ENCODE measurements around the gene FANCC.

The FANCC gene

DNA sequence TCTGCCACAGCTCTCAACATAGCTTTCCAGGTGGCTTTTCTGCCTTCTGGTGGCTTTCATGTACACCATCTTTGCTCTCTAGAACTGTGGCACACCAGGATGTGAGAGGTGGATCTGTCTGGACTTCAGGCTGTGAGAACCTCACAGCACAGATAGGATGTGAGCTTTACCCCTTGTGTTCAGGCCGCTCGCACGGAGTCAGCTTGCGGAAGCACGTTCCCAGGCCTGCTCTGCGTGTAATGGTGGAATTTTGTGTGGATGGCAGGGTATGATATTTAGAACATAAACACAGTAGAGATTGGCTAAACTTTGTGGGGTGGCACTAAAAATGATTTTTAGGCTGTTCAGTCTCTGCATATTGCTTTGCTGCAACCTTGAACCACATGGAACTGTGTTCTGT lies 250.5 kb downstream of the FANCC start:
- no peak for DNase-seq (ENCODE audit: low spot score)

DNA sequence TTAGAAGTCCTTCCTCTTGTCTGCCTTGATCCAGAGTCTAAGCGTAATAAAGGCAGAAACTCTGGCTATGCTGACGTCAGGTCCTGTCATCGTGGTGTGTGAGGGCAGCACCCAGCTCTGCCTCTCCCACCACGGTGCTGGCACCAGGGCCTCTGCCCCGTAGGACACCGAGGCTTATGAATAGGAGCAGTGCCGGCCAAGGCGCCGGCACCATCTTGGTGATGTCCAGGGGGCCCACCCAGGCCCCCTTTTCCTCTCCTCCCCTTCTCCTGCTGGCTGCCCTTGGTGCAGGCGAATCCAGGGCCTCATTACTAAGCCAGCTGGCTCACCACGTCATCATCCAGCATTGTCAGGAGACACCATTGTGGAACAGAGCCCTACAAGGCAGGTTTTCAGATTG lies 252.3 kb downstream of the FANCC start:
- DNase-seq (ENCODE audit: low spot score): no peak

DNA sequence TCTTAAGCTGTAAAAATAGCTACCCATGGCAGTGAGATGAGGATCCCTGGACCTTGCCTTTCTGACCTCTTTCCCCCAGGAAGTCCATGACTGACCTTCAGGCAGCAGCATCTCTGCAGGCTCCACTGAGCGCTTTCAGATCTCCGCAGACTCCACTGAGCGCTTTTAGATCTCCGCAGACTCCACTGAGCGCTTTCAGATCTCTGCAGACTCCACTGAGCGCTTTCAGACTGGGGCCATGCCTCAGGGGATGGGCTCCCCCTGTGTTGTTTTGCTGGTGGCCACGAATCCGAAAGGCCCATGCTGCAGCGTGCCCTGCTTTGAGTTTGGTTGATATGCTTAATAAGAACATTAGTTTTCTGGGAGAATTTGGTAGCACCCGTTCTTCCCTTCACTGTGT lies 254.2 kb downstream of the FANCC start:
- no peak for DNase-seq (ENCODE audit: low spot score)

DNA sequence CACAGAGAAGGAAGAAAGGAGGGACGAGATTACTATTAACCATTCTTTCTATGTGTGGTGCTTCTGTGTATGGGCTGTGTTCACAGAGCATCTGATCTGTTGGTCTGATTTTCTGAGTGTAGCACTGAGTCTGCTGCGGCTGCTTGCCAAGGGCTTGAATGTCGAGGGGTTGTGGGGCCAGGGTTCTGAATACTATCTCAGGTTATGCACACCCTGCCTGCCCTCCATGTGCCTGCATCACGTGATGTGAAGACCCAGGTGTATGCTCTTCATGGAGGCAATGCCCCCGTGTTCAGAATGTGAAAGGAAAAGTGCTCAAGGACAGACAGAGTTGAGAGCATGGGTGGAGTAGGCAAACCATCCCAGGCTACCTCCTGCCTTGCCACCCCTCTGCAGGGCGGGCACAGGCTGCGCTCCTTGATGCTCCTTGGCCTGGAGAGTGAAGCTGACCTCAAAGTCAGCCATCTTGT lies 254.9 kb downstream of the FANCC start:
- DNase-seq (ENCODE audit: low spot score): no peak

DNA sequence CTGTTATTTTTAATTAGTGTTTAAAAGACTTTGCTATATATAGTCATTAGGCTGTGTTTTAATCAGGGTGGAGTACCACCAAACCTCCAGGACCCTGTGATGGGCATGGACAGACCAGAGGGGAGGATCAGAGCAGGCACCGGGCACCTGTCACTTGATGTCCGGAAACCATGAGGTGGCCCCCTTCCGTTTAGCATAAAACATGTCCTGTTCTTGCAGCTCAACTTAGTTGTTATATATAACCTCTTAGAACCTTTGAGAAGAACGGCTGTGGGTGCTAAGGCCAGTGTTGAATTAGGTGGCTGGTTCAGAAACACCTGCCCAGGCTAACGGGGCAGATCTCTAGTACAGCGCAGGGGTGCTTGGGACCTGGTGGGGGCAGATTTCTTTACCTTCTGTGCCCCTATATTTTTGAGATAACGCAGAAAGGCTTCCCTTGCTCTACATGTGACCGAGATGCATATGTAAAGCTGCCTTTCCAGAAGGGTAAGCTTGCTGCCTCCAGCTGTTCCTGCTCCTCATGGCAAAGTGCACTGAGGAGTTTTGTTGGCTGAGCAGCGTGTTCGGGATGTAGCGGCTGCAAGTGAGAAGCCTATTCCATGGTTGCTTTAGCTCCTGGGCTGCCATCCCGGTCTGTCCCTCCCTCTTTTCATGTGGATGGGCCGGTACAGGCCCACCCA lies 255.5 kb downstream of the FANCC start:
- no peak for DNase-seq (ENCODE audit: low spot score)

DNA sequence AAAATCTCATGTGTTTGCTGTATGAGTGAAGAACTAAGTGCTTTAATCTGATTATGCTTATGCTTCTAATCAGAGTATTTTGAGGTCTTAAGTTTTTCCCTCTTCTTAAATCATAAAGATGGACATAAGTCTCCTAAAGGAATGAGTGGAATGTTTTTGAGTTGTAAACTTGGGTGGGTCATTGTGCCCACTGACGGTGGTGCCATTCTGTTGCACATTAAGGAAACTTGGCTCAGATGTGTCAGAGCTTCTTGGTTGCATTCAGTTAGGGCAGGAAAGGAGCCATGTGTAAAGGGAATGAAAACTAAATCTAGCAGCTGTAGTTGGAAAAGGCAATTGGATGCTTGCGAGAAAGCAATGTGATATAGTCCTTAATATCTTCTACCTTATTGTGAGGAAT lies 256.6 kb downstream of the FANCC start:
- DNase-seq (ENCODE audit: low spot score): no peak

DNA sequence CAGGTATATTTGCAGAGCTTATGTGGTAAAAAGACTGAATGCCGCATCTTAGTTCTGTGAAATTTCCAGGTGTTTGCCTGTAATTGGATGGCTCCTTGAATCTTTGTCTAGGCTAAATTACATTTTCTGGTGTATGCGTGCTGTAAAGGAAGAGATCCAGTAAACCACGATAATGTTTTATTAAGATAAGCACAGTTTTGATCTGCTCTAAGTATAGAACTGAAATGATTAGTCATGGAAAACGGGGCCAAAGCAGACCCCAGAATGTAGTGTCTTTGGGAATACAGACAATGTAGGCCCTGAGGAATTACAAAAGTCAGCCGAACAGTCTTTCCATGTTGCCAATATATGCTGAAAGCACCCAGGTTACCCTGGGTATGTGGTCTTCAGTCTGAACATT lies 257.3 kb downstream of the FANCC start:
- DNase-seq (ENCODE audit: low spot score): no peak

DNA sequence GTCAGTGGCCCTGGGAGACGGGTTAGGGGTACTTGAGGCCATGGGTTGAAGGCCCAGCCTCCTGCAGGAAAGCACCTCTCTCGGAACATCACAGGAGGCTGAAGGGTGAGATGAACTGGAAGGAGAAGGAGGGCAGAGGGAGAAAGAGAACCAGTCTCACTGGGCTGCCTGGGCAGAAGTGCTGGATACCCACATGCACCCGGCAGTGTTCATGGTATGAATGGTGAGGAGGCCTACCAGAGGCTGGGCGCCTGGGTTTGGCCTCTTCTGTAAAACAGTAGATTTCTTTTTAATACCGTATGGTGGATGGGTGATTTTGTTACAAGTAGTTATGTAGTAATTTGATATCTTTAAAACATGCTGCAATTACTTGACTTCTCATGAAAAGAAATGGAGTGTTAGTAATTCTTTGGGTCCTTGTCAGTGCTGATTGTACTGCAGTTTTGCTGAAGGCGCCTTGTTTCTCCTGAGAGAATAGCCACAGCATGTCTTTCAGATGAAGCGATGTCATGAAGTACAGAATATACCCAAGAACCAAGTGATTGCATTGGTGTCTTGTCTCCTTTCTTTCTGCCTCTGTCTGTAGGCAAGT lies 258.6 kb downstream of the FANCC start:
- no peak for DNase-seq (ENCODE audit: low spot score)

DNA sequence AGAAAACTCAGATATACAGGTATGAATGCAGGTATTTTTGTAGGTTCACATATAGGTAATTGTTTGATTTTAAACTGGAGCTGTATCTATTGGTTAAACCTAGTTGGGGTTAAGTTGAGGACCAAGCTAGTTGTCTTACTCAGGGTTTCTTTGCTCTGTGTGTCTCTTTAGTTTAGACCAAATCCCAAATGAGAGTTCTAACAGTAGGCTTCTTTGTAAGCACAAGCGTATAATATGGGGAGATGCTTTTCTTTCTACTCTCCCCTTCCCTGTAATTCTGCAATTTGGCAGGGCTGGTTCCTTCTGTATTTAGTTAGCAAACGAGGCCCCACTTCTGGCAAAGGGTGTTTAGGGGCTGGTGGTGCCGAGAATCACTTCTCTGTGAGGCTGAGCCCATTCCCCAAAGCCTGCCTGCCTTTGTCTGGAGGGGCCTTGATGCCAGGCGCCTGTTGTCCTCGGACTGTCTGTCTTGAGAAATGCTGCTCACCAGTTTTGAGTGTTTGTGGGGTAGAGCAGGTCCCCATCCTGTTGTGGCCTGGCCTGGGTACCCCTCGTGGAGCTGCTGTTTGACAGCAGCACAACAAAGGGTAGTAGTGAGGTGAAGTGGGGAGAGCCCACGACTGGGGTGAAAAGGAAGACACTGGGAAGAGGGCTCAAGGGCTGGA lies 259.3 kb downstream of the FANCC start:
- DNase-seq (ENCODE audit: low spot score): no peak

DNA sequence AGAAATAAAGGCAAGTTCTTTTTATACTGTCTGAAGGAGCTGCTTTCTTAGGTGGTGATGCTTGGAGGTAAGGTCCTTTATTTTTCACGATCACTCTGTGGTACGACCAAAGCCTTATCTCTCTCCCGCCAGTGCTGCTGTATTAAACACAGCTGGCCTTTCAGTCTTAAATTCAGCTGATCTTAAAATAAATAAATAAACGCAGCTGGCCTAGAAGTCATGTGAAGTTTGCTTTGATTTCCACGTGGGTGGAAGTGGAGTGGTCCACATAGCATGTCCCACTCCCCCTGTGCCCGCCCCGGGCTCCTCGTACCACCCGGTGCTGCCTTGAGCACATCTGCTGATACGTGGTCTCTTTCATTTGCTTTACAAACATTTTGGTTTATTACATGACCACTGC lies 260.4 kb downstream of the FANCC start:
- DNase-seq (ENCODE audit: low spot score): no peak

DNA sequence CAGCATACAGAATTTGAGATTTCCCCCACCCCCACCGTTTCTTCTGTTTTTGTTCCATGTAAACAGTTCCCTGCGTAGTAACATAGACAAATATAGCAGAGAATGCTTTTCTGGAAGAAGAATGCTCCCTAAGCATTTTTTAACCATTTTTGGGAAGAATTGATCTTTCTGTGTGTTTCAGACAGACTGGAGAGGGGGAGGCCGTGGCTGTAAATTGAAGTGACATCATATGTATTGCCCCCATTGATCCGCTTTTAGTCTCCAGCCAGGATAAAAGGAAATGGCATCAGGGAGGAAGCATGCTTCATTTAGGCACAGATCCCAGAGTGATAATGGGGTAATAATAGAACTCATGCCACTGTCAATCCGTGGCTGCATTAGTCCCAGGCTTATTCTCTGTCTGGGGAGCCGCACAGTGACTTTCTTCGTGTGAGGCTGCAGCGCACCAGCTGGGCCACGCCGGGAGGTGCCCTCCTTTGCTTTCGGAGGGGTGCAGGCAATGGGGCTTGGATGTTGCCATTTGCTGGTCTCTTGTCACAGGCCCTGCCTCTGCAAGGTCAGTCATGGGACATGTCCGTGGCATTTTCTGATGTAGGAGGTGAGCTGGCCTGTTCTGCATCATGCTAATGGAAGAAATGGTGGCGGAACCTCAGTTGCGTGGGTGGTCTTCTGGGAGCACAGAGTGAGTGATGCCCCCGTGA lies 261.5 kb downstream of the FANCC start:
- DNase-seq (ENCODE audit: low spot score): no peak

DNA sequence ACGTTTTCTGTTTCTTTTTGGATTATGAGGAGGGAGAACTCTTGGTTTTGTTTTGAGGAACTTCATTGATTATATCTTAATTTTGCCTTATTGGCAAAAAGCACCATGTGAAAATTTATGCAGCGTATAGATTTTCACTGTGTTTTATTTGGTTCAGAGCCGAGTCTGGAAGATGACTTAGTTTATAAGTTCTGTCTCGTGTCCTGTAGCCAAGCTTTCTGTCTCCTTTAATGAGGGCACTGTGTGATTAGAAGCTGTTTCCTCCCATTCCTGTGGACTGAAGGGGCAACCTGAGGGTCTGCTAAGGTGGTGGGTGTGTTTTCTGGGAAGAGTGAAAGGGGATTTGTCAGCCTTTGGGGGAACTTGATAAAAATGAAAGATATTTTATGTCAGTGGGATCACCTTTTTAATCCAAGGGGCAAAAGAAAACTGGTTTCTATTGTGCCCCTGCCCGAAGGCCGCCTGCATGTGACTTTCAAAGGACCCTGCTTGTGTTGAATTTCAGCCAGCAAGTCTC lies 262.1 kb downstream of the FANCC start:
- no peak for DNase-seq (ENCODE audit: low spot score)

DNA sequence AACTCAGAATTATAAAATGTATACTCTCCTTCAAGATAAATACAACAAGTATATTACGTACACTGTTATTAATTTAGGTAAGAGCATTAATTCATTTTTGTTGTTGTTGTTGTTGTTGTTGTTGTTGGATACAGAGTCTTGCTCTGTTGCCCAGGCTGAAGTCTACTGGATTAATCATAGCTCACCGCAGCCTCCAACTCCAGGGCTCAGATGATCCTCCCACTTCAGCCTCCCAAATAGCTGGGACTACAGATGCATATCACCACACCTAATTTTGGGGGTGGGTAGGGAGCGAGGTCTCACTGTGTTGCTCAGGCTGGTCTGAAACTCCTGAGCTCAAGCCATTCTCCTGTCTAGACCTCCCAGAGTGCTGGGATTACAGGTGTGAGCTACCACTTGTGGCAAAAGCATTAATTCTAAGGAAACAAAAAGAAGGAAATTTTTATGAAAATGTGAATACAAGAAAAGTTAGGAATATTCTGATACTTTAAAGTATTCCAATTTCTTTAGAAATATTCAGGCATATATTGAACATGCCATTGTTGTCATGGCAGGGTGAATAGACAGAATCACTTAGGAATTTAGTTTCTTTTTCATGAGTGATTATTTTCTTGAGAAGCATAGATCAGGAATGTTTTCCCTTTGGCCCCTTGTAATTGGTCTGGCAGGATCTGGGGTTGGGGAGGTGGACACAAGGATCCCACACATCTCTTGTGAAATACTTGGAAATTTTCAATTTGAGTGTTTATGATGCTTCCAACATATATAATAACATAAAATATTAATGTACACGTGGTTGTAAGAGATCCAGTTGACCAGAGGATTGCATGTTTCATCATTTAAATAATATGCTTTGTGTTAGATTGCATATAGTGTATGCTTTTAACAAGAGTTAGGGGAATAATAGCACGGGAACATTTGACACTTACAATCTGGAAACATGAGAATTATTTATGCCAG lies 263.6 kb downstream of the FANCC start:
- no peak for DNase-seq (ENCODE audit: low spot score)

DNA sequence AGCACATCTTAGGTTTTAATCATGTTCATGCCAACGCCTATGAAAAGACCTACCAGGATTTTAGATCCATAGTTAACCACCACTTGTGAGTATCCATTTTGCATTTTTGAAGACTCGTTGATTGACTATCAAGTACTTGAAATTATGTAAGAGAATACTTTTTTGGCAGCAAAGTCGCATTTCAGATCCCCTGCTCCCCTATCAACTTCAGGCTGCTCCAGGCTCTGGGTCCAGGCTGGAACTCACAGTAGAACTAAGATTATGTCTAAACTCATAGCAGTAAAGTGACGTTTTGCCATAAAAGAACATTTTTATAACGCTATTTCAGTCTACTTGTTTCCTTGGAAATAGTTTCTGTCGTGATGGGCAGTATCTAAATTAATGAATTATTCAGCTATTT lies 267.7 kb downstream of the FANCC start:
- no peak for DNase-seq (ENCODE audit: low spot score)

Measured in cerebellar cortex (tissue), 1 donor.